Urinary bladder (tissue), 4 donors: Measurements from ENCODE around the gene HAGHL. TPM values are rescaled to one million over a fixed set of nuclear protein-coding genes. Genes with fewer than 3 reads are reported as not detected.

Experiments
- DNase-seq: peaks from one replicate; pipeline ENCODE4 v3.0.0-alpha.2; 2015; ENCODE audit errors: extremely low spot score
- H3K27ac ChIP-seq: one replicate; pipeline ENCODE4 v1.5.1; 2013; ENCODE audit warnings: low read depth, mild to moderate bottlenecking, moderate library complexity
- H3K36me3 ChIP-seq: one replicate; pipeline ENCODE4 v1.6.1; 2013; ENCODE audit warnings: mild to moderate bottlenecking, moderate library complexity; ENCODE audit not compliant: insufficient read depth
- H3K4me1 ChIP-seq: one replicate; pipeline ENCODE4 v1.6.1; 2013; ENCODE audit warnings: mild to moderate bottlenecking, moderate library complexity; ENCODE audit not compliant: insufficient read depth
- H3K4me3 ChIP-seq: one replicate; pipeline ENCODE4 v1.5.1; 2013; ENCODE audit warnings: low read depth, low read length
- WGBS: extraction: QIAGEN DNeasy Blood & Tissue Kit; methylation state at CpG from one replicate; pipeline ENCODE4 v1.1.7; 2013; 5-methylcytosine and 5-hydroxymethylcytosine counted together
- polyA plus RNA-seq: library from polyadenylated mRNA; stranded (reverse); fragments of 200-250 nt; gene quantifications from one replicate; pipeline ENCODE4 v1.2.3, GENCODE V29; 2013
- total RNA-seq: library from RNA; depleted of rRNA; stranded (reverse); fragments of >200 nt; gene quantifications from one replicate; pipeline ENCODE4 v1.2.3, GENCODE V29; 2014
- donor health status: healthy with polysubstance abuse.
- donor health status: healthy.

Gene HAGHL
- total and polyA plus RNA-seq, 2 donors: 1.1 to 3.5 TPM

DNA sequence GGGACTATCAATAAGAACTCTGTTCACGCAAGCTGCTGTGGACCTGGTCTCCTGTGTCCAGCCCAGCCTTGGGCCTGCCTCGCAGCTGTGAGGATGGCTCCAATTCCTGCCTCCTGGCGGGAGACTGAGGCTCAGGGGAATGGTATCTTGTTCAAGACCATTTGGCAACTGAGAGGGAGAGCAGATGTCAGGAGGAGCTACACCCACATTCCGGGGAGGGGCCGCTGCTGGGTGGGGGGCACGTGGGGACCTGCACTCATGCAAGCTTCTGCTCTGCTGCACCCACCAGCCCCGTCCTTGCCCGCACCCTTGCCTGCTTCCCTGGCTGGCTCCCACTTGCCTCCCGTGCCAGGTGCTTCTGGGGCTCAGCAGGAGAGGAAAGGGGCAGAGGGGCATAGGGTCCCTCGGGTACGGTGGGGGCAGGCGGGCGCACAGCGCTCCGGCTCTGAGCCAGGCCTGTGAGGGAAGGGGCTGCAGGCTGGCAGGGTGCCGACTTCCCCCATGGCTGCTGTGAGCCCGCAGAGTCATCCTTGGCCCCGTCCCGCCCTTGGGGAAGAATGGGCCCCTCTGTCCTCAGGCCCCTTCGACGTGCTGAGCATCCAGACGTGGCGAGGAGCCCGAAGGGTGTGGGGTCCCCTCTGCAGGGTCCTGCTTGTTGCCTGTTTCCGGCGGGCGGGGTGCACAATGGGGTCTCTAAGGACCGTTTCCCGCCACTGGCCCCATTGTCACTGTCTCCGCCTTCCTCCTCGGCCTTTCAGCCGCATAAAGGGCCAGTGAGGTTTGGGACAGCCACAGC is 9.3 kb upstream of the HAGHL start:
- WGBS: 79% methylated on average over 32 of the region's 32 CpGs
- Histone ChIP-seq H3K36me3 (no peaks in the 10 kb centered on the region), H3K4me3 (no peak overlapping the region), H3K27ac (no peak overlapping the region), H3K4me1 (peaks cover 5% of the 10 kb centered on the region)
- no peak for DNase-seq

GRCh38 chr16:718389-718788 is 8.5 kb upstream of the HAGHL start:
- Histone ChIP-seq H3K4me3 (no peak overlapping the region), H3K36me3 (no peaks in the 10 kb centered on the region), H3K27ac (no peak overlapping the region), H3K4me1 (peaks cover 5% of the 10 kb centered on the region)
- no peak for DNase-seq
- WGBS: 87% methylated on average over 9 of the region's 9 CpGs

DNA sequence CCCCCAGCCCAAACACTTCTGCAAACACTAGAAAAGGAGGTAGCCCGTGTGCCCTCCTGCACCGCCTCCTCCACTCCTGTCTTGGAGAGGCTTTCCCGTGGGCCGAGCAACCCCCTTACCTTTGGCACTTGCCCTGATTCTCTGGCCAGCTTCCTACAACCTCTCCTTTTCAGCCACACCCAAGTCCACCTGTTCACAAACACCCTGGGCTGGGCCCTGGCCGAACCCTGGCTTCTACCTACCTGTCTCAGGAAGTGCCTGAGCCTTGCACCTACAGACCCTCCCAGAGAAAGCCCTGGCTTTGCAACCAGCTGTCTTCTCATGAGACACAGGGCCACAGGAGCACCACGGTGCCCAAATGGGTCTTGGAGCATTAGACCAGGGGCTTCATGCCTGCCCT is 8.0 kb upstream of the HAGHL start:
- no peak for DNase-seq
- H3K36me3 ChIP-seq: no peaks in the 10 kb centered on the region
- H3K27ac ChIP-seq: no peak overlapping the region
- 89% methylated on average over 6 of the region's 6 CpGs for WGBS
- peaks cover 5% of the 10 kb centered on the region for H3K4me1 ChIP-seq
- no peak overlapping the region for H3K4me3 ChIP-seq

- no peak overlapping the region for H3K27ac ChIP-seq
- DNase-seq: no peak
- WGBS: 13% methylated on average over 16 of the region's 16 CpGs
- no peaks in the 10 kb centered on the region for H3K36me3 ChIP-seq
- peak overlapping the region; percentile 72 for H3K4me3 ChIP-seq
- H3K4me1 ChIP-seq: peaks cover 5% of the 10 kb centered on the region
Observed at GRCh38 chr16:719815-720446, 7.0 kb upstream of the HAGHL start.

- Histone ChIP-seq H3K4me1 (peaks cover 4% of the 10 kb centered on the region), H3K4me3 (peak overlapping the region; percentile 72), H3K27ac (peak overlapping the region; percentile 83), H3K36me3 (no peaks in the 10 kb centered on the region)
- no peak for DNase-seq
- WGBS: under 1% methylated on average over 38 of the region's 38 CpGs
Observed at GRCh38 chr16:720447-720989, 6.4 kb upstream of the HAGHL start.

GRCh38 chr16:720990-721764 is 5.7 kb upstream of the HAGHL start, which contains the start of gene ANTKMT:
ANTKMT (plus strand) TSS chr16:721146; CDS start chr16:721275, 129 bp downstream.
- peak within 1 kb of the TSS; percentile 83 for H3K27ac ChIP-seq
- no peak for DNase-seq
- WGBS: 6% methylated on average over 106 of the region's 106 CpGs
- H3K4me1 ChIP-seq: no peaks in the 10 kb centered on the region
- H3K4me3 ChIP-seq: peak within 1 kb of the TSS; percentile 72
- no peaks in the 10 kb centered on the region for H3K36me3 ChIP-seq

GRCh38 chr16:721765-722540 is 5.0 kb upstream of the HAGHL start:
- H3K4me3 ChIP-seq: peak overlapping the region; percentile 72
- no peaks in the 10 kb centered on the region for H3K36me3 ChIP-seq
- no peak for DNase-seq
- WGBS: 85% methylated on average over 51 of the region's 51 CpGs
- H3K4me1 ChIP-seq: no peaks in the 10 kb centered on the region
- no peak overlapping the region for H3K27ac ChIP-seq

DNA sequence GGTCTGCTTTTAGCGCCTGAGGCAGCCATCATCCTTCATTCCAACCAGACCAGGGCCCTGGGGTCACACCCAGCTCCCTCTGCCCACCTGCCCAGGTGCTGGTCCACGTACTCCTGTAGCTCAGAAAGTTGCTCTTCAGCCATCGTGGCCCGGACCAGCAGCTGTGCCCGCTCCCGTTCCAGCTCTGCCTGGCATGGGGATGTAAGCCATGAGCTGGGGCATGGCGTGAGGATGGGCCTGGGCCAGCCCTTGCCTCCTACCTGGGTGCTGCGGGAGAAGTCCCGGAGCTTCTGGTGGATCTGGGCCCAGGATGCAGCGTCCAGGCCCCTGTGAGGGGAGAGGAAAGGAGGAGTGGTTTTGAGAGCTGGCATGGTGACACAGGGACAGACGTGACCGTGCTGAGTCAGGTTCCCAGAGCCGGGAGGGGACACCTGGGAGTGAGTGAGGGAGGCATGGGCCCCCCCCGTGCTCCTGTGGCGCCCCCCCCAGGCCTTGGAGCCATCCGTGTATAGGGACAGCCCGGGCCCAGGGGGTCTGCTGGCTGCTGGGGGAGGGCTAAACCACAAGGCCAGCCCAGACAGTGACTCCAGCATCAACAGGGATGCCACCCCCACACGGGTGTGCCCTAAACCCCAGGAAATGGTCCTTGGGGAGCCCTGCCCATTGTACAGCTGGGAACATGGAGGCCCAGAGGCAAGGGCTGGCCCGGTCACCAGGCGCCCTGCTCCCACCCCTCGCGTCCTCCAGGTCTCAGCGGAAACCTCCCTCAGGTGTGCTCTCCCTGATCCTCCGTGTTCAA is 3.9 kb upstream of the HAGHL start:
- no peak overlapping the region for H3K4me3 ChIP-seq
- 87% methylated on average over 24 of the region's 24 CpGs for WGBS
- no peaks in the 10 kb centered on the region for H3K36me3 ChIP-seq
- H3K27ac ChIP-seq: no peak overlapping the region
- no peak for DNase-seq
- no peaks in the 10 kb centered on the region for H3K4me1 ChIP-seq

GRCh38 chr16:723695-724094 is 3.2 kb upstream of the HAGHL start:
- no peak overlapping the region for H3K4me3 ChIP-seq
- no peaks in the 10 kb centered on the region for H3K4me1 ChIP-seq
- no peak for DNase-seq
- 85% methylated on average over 9 of the region's 9 CpGs for WGBS
- no peaks in the 10 kb centered on the region for H3K36me3 ChIP-seq
- H3K27ac ChIP-seq: no peak overlapping the region

- WGBS: 70% methylated on average over 29 of the region's 29 CpGs
- Histone ChIP-seq H3K4me3 (no peak overlapping the region), H3K27ac (no peak overlapping the region), H3K4me1 (no peaks in the 10 kb centered on the region), H3K36me3 (no peaks in the 10 kb centered on the region)
- DNase-seq: no peak
Observed at GRCh38 chr16:724188-725040, 2.5 kb upstream of the HAGHL start.

- no peaks in the 10 kb centered on the region for H3K4me1 ChIP-seq
- no peak for DNase-seq
- H3K27ac ChIP-seq: no peak overlapping the region
- H3K4me3 ChIP-seq: no peak overlapping the region
- whole genome bisulfite sequencing: 83% methylated on average over 7 of the region's 7 CpGs
- no peaks in the 10 kb centered on the region for H3K36me3 ChIP-seq
Observed at GRCh38 chr16:725041-725376, 1.9 kb upstream of the HAGHL start.
